GM21825 (cell line): ENCODE data around the gene SLAMF1.
"Not testable (repeated sequence)": the region's sequence is repeated elsewhere in the genome, so short reads cannot be mapped to it uniquely, and the experiment has no call there.

Experiments used
- ATAC-seq: cut with Tn5 transposase; IDR thresholded peaks from one replicate; pipeline ENCODE4 v1.9.1; 2021; ENCODE audit warnings: mild to moderate bottlenecking, moderate library complexity; ENCODE audit not compliant: unreplicated experiment

SLAMF1 gene

DNA sequence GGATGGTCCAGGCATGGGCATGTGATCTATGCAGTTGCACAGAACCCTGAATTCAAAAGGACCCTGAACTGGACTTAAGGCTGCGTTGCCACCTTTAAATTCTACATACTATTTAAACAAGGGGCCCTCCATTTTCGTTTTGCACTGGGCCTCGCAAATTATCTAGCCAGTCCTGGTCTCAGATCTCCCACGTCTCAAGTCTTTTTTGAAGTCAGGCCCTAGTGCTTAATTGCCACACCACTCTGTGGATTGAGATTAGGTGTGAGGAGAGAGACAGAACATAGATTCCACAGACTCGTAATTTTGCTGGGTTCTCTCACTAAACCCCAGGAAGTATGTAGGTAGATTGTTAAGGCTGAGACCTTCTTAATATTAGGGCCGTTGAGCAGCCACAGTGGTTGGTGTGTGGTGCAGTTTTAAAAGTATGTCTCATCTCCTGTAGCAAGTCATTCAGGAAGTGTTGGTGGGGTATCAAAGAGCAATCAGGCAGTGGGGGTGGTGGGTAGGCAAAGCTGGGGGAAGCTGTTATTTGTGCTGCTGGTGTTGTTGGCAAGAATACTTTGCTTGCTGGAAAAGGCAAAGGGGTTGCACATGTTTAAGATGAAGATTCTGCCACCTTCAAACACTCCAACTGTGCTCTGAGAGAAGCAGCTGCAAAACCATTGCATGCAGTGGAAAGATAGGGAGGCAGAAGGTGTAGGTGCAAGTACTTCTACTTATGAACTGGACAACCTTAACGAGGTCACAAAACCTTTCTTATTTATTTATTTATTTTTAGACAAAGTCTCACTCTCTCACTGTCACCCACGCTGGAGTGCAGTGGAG lies 78.8 kb downstream of the SLAMF1 start:
- ATAC-seq: peak; percentile 55

- no peak for ATAC-seq
These were observed 79.5 kb downstream of the SLAMF1 start for GRCh38 chr1:160567341-160567740.

DNA sequence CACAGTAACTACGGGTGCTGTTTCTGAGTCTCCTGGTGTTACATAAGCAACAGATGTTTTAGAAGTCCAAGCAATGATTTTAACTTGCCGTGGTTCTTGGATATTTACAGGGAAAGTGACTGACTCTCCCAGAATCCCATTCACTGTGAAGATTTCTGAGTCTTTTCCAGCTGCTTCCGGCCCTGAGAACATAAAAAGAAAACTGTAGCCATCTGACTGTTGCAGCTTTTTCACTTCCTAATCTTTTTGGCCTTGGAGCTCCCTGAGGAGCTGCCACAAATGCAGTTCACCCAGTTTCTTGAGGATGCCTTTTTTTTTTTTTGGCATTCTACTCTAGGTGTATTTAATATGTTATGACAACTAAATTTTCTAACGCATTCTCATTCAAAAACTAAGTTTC lies 81.3 kb downstream of the SLAMF1 start:
- no peak for ATAC-seq

DNA sequence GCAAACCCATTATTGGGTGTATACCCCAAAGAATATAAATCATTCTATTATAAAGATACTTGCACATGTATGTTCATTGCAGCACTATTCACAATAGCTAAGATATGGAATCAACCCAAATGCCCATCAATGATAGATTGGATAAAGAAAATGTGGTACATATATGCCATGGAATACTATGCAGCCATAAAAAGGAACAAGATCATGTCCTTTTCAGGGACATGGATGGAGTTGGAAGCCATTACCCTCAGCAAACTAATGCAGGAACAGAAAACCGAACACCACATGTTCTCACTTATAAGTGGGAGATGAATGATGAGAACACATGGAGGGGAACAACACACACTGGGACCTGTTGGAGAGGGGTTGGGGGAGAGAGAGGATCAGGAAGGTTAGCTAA lies 83.6 kb downstream of the SLAMF1 start:
- not testable (repeated sequence) for ATAC-seq

GRCh38 chr1:160562745-160563144 lies 84.1 kb downstream of the SLAMF1 start:
- ATAC-seq: not testable (repeated sequence)

DNA sequence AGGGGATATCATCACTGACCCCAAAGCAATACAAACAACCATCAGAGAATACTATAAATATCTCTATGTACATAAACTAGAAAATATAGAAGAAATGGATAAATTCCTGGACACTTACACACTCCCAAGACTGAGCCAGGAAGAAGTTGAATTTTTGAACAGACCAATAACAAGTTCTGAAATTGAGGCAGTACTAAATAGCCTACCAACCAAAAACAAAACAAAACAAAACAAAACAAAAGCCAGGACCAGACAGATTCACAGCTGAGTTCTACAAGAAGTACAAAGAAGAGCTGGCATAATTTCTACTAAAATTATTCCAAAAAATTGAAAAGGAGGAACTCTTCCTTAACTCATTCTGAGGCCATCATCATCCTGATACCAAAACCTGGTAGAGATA lies 86.0 kb downstream of the SLAMF1 start:
- ATAC-seq: no peak

DNA sequence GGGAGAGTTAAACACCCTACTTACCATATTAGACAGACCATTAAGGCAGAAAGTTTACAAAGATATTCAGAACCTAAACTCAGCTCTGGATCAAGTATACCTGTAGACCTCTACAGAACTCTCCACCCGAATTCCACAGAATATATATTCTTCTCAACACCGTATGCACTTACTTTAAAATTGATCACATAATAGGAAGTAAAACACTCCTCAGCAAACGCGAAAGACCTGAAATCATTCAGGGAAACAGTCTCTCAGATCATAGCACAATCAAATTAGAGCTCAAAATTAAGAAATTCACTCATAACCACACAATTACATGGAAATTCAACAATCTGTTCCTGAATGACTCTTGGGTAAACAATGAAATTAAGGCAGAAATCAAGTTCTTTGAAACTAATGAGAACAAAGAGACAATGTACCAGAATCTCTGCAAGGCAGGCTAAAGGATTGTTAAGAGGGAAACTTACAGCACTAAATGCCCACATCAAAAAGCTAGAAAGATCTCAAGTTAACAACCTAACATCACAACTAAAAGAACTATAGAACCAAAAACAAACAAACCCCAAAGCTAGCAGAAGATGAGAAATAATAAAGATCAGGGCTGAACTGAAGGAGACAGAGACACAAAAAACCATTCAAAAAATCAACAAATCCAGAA lies 86.7 kb downstream of the SLAMF1 start:
- ATAC-seq: no peak

DNA sequence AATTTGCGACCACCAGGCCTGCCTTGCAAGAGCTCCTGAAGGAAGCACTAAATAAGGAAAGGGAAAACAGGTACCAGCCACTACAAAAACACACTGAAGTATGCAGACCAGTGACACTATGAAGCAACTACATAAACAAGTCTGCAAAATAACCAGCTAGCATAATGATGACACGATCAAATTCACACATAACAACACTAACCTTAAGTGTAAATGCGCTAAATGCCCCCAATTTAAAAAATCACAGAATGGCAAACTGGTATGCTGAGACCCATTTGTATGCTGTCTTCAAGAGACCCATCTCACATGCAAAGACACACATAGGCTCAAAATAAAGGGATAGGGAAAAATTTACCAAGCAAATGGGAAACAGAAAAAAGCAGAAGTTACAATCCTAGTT lies 87.4 kb downstream of the SLAMF1 start:
- not testable (repeated sequence) for ATAC-seq

GRCh38 chr1:160558660-160559380 lies 88.0 kb downstream of the SLAMF1 start:
- no peak for ATAC-seq
